Endothelial cell of umbilical vein (primary cell): Measurements from ENCODE around the gene SLC12A1. TPM values are rescaled to one million over a fixed set of nuclear protein-coding genes. Genes with fewer than 3 reads are reported as not detected.

Experiments used
- BruUV-seq: library from RNA; stranded (reverse); fragments of 400-500 nt; replicated peaks from 2 replicates; lab custom pipeline; 2021; lab: Mats Ljungman, UMichigan
- CTCF ChIA-PET: fragments of 300-600, 350-600 bp; sonication (Branson Sonifier 250); formaldehyde crosslinking; loops from one replicate; lab custom pipeline; 2021; ENCODE audit warnings: antibody characterized with exemption, inconsistent platforms; lab: Charles Lee
- POLR2A ChIA-PET: fragments of 300-600, 350-600 bp; sonication (Branson Sonifier 250); formaldehyde crosslinking; loops from one replicate; lab custom pipeline; 2021; ENCODE audit warnings: antibody characterized with exemption, inconsistent platforms; lab: Charles Lee
- DNase-seq: peaks from one replicate; pipeline ENCODE4 v3.0.0-alpha.2; 2011; ENCODE audit warnings: low read depth, low spot score
- FAIRE-seq: peaks from 2 replicates; lab custom pipeline; 2011; peaks lifted over from hg19 to GRCh38; lab: Jason Lieb, UNC
- H2AFZ ChIP-seq: 2 replicates; pipeline ENCODE4 v1.6.0; 2012; ENCODE audit warnings: low read depth, low read length, control low read depth, inconsistent platforms
- H3K27ac ChIP-seq: 2 replicates; pipeline ENCODE4 v1.5.1; 2011; ENCODE audit warnings: low read depth, mild to moderate bottlenecking, control low read depth, low read length, moderate library complexity; ENCODE audit not compliant: insufficient read depth
- H3K27me3 ChIP-seq, 2 experiments: 2 replicates each; pipeline versions ENCODE4 v1.6.0 to v1.6.1; 2011; ENCODE audit warnings: low read length in 2 of 2, mixed read lengths in 1 of 2; ENCODE audit not compliant: control insufficient read depth in 2 of 2, insufficient read depth in 2 of 2
- H3K36me3 ChIP-seq, 2 experiments: 2 replicates in 1 of 2; 3 replicates in 1 of 2; pipeline ENCODE4 v1.5.1; 2011; ENCODE audit warnings: low read length in 2 of 2, mild to moderate bottlenecking in 1 of 2, moderate library complexity in 1 of 2; ENCODE audit not compliant: control insufficient read depth in 2 of 2, insufficient read depth in 2 of 2; ENCODE audit errors: extremely low read depth in 1 of 2
- H3K4me1 ChIP-seq: 3 replicates; pipeline ENCODE4 v1.5.1; 2011; ENCODE audit warnings: mild to moderate bottlenecking, low read length; ENCODE audit not compliant: control insufficient read depth, insufficient read depth; ENCODE audit errors: extremely low read depth
- H3K4me2 ChIP-seq: 2 replicates; pipeline ENCODE4 v1.6.1; 2011; ENCODE audit warnings: low read length, control low read depth, mixed read lengths; ENCODE audit not compliant: insufficient read depth
- H3K4me3 ChIP-seq, 3 experiments: fragments of 200-600 bp in 1 of 3; sonication (generic), shearing (Covaris generic) in 1 of 3; replicated peaks in 1 of 3; 2 replicates each; pipeline ENCODE4 v1.5.1; 2011 to 2016; ENCODE audit warnings: control low read depth in 3 of 3, low read length in 3 of 3, mild to moderate bottlenecking in 2 of 3, inconsistent platforms in 1 of 3, low read depth in 1 of 3, moderate library complexity in 1 of 3; ENCODE audit not compliant: insufficient read depth in 1 of 3
- H3K79me2 ChIP-seq: 2 replicates; pipeline ENCODE4 v1.6.0; 2012; ENCODE audit warnings: low read length, inconsistent platforms; ENCODE audit not compliant: control insufficient read depth, insufficient read depth
- H3K9ac ChIP-seq: replicated peaks from 2 replicates; pipeline ENCODE3; 2011; ENCODE audit warnings: low read length, control low read depth; ENCODE audit not compliant: insufficient read depth; ENCODE audit errors: extremely low read depth
- H3K9me1 ChIP-seq: replicated peaks from 3 replicates; pipeline ENCODE4 v1.6.0; 2011; ENCODE audit warnings: mild to moderate bottlenecking, low read length; ENCODE audit not compliant: control insufficient read depth, insufficient read depth; ENCODE audit errors: extremely low read depth
- H3K9me3 ChIP-seq: replicated peaks from 2 replicates; pipeline ENCODE4 v1.5.1; 2012; ENCODE audit warnings: low read length, inconsistent platforms; ENCODE audit not compliant: control insufficient read depth, insufficient read depth
- H4K20me1 ChIP-seq: replicated peaks from 2 replicates; pipeline ENCODE3; 2011; ENCODE audit warnings: mild to moderate bottlenecking, low read length; ENCODE audit not compliant: control insufficient read depth, insufficient read depth; ENCODE audit errors: extremely low read depth
- EZH2 ChIP-seq: IDR thresholded peaks from 2 replicates; pipeline ENCODE4 v1.6.1; 2012; ENCODE audit warnings: borderline replicate concordance, low read depth, mild to moderate bottlenecking, moderate library complexity, low read length, inconsistent platforms; ENCODE audit not compliant: severe bottlenecking
- FOS ChIP-seq: IDR thresholded peaks from 2 replicates; pipeline ENCODE4 v1.6.1; 2011; ENCODE audit warnings: mild to moderate bottlenecking, low read length, moderate library complexity, borderline replicate concordance; ENCODE audit not compliant: insufficient read depth
- GATA2 ChIP-seq: IDR thresholded peaks from 2 replicates; pipeline ENCODE4 v1.7.0; 2011; ENCODE audit warnings: low read depth, mild to moderate bottlenecking, moderate library complexity, mixed read lengths, low read length; ENCODE audit not compliant: insufficient read length, insufficient read depth
- JUN ChIP-seq: IDR thresholded peaks from 2 replicates; pipeline ENCODE4 v1.6.1; 2011; ENCODE audit warnings: borderline replicate concordance, low read depth; ENCODE audit not compliant: insufficient read length, insufficient read depth
- MYC ChIP-seq: IDR thresholded peaks from one replicate; pipeline ENCODE4 v1.6.1; 2011; ENCODE audit warnings: mild to moderate bottlenecking, low read depth, low read length
- POLR2A ChIP-seq: IDR thresholded peaks from 2 replicates; pipeline ENCODE4 v1.6.1; 2012; ENCODE audit warnings: low read depth, mild to moderate bottlenecking, control low read depth, low read length
- POLR2AphosphoS5 ChIP-seq: IDR thresholded peaks from 2 replicates; pipeline ENCODE4 v1.6.1; 2012; ENCODE audit warnings: low read depth, mild to moderate bottlenecking, control low read depth, low read length, moderate library complexity; ENCODE audit not compliant: insufficient read depth
- dilution Hi-C: fragments of 300-500 bp; cut with MboI; formaldehyde crosslinking; loops from one replicate; pipeline ENCODE4 v1.15.0; 2019; ENCODE audit warnings: low sequenced_read_pairs; ENCODE audit not compliant: extremely low pct_ligation_motif_present
- intact Hi-C: fragments of 100-400 bp; cut with micrococcal nuclease; formaldehyde crosslinking; loops from one replicate; pipeline ENCODE4 v1.10.0; 2022
- polyA plus RNA-seq, 4 experiments: library from polyadenylated mRNA; depleted of rRNA in 3 of 4; stranded (reverse) in 3 of 4; unstranded in 1 of 4; fragments of >200 nt; gene quantifications; 2 replicates each; pipeline versions ENCODE4 v1.2.1 to v1.2.3, GENCODE V29; 2011 to 2012; ENCODE audit warnings: missing spikeins in 1 of 4
- total RNA-seq: library from RNA; stranded (reverse); gene quantifications from 2 replicates; pipeline ENCODE4 v1.2.3, GENCODE V29; 2021
- TF ChIP-seq, protein P1 (sequence below): IDR thresholded peaks from 2 replicates; pipeline ENCODE4 v1.6.1; 2011; ENCODE audit not compliant: insufficient read depth, insufficient read length
- TF ChIP-seq, protein P2 (sequence below), 2 donors: IDR thresholded peaks; 1 replicate in 1 of 2; 2 replicates in 1 of 2; pipeline ENCODE4 v1.5.1; 2011; ENCODE audit warnings: low read length in 2 of 2, mild to moderate bottlenecking in 2 of 2, moderate library complexity in 2 of 2, control low read depth in 1 of 2, inconsistent platforms in 1 of 2, low read depth in 1 of 2; ENCODE audit not compliant: insufficient read depth in 1 of 2; ENCODE audit errors: extremely low read depth in 1 of 2

SLC12A1 gene
- total and polyA plus RNA-seq, 2 donors (not counting 3 experiments of a cell fraction or from before 2014, with no cell fraction given) = not detected

DNA sequence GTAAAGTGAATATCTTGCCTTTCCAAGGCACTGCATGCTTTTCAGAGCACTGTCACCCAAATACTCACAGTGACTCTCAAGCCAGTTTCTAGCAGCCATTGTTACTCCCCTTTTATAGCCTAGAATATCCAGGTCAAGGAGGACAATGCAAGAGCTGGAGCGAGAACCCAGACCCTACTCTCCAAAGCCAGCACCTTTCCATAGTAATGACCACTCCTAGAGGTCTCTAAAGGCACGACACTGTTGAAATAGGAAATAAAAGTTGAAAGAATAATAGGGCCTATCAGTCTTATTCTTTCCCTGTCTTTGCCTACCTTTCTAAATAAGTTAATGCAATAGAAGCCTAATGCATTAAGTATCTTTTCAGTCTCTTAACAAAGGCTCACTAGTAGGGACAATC, 91.6 kb downstream of the SLC12A1 start:
- H3K9me3 ChIP-seq = no peaks in the 10 kb centered on the region
- no peak overlapping the region for H2AFZ ChIP-seq
- H3K27ac ChIP-seq = no peak overlapping the region
- no peak overlapping the region for H3K4me2 ChIP-seq
- no peaks in the 10 kb centered on the region for H3K9me1 ChIP-seq
- CTCF ChIA-PET = interaction anchor here (0.7 to 3.1 kb wide), 3 partner anchors 11 to 80 kb away, joined by 3 to 14 read pairs (median 3); no protein-coding TSS in a partner anchor
- no peaks in the 10 kb centered on the region for H3K36me3 ChIP-seq
- TF ChIP-seq FOS (no peak), POLR2AphosphoS5 (no peak), GATA2 (no peak)
- TF ChIP-seq, protein P1, sequence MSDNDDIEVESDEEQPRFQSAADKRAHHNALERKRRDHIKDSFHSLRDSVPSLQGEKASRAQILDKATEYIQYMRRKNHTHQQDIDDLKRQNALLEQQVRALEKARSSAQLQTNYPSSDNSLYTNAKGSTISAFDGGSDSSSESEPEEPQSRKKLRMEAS = no peak
- peaks cover 0 to 1% of the 10 kb centered on the region in 2 experiments for H3K27me3 ChIP-seq
- no peak overlapping the region for H3K4me3 ChIP-seq
- H3K79me2 ChIP-seq = no peaks in the 10 kb centered on the region
- dilution Hi-C loops (no loop called here), intact Hi-C loops (no loop called here)
- POLR2A ChIA-PET = no interaction called here
- H3K4me1 ChIP-seq = no peaks in the 10 kb centered on the region
- BruUV-seq = no TSS peak
- FAIRE-seq (no peak), DNase-seq (no peak)
- no peak overlapping the region for H3K9ac ChIP-seq
- H4K20me1 ChIP-seq = no peaks in the 10 kb centered on the region

DNA sequence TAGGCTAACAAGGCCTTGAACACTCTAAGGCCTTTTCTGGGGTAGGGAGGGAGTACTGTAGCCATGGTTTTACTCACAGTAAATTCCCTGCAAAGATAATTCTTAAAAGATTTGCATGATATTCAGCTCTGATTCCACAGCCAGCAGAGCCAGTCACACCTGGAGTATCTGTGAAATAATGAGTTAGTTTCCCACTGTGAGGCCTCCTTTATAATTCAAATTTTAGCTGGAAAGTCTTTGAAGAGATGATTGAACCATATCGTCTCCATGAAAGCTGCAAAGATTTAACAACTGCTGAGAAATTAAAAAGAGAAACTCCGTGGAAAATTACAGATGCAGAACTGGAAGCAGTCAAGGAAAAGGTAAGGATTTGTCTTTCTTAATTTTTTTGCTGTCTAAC, 92.8 kb downstream of the SLC12A1 start:
- POLR2A ChIA-PET = no interaction called here
- CTCF ChIA-PET = interaction anchor here (1.3 to 2.1 kb wide), 2 partner anchors 9 to 14 kb away, joined by 6 to 7 read pairs; no protein-coding TSS in a partner anchor

More for the DNA sequence above, 92.8 kb downstream of the SLC12A1 start:
- Histone ChIP-seq H3K9me3 (no peaks in the 10 kb centered on the region), H4K20me1 (no peaks in the 10 kb centered on the region), H3K9ac (no peak overlapping the region), H3K79me2 (no peaks in the 10 kb centered on the region), H3K27ac (no peak overlapping the region), H3K36me3 (no peaks in the 10 kb centered on the region), H3K4me1 (no peaks in the 10 kb centered on the region), H3K4me3 (no peak overlapping the region), H3K27me3 (peaks cover 0 to 1% of the 10 kb centered on the region in 2 experiments), H2AFZ (no peak overlapping the region), H3K9me1 (no peaks in the 10 kb centered on the region), H3K4me2 (no peak overlapping the region)
- intact Hi-C loops = no loop called here
- FAIRE-seq (no peak), DNase-seq (no peak)
- TF ChIP-seq, protein P2, sequence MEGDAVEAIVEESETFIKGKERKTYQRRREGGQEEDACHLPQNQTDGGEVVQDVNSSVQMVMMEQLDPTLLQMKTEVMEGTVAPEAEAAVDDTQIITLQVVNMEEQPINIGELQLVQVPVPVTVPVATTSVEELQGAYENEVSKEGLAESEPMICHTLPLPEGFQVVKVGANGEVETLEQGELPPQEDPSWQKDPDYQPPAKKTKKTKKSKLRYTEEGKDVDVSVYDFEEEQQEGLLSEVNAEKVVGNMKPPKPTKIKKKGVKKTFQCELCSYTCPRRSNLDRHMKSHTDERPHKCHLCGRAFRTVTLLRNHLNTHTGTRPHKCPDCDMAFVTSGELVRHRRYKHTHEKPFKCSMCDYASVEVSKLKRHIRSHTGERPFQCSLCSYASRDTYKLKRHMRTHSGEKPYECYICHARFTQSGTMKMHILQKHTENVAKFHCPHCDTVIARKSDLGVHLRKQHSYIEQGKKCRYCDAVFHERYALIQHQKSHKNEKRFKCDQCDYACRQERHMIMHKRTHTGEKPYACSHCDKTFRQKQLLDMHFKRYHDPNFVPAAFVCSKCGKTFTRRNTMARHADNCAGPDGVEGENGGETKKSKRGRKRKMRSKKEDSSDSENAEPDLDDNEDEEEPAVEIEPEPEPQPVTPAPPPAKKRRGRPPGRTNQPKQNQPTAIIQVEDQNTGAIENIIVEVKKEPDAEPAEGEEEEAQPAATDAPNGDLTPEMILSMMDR (IDR thresholded peaks at IDR 0.05; ENCODE audit: extremely low read depth in 1 of 2, insufficient read depth in 1 of 2, low read depth in 1 of 2, low read length in 2 of 2) = no peak
- no peak for TF ChIP-seq EZH2
- no peak for TF ChIP-seq JUN
- TF ChIP-seq POLR2A = no peak
- TF ChIP-seq FOS = no peak
- no peak for TF ChIP-seq GATA2
- TF ChIP-seq, protein P1 = no peak
- no peak for TF ChIP-seq MYC
- TF ChIP-seq POLR2AphosphoS5 = no peak
- BruUV-seq = no TSS peak
- dilution Hi-C loops = no loop called here
